Measurements from ENCODE around the gene CUBN. TPM values are rescaled to one million over a fixed set of nuclear protein-coding genes. Genes with fewer than 3 reads are reported as not detected.

Gene CUBN
- total and polyA plus RNA-seq, 4 donors: 5.1 to 10.6 (median 6.4) TPM

DNA sequence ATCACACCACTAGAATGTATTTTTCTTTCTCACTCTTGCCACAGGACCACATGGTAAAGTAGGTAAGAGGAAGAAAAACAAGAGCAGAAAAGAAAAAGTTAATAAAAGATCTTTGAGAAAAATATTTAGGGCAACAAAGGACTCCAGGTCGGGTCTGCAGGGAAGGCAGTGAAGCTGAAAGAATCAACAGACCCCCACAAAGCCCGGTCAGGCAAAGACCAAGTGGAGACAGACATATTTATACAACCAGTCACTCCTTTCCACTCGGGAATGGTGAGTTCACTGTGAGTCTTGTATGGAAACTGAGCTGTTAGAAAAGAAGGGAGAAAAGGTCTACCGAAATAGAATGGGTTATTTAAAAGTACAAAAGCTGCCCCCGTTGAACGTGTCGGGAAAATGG, 340.4 kb downstream of the CUBN start:
- peaks cover 3% of the 10 kb centered on the region for H3K4me1 ChIP-seq (ENCODE audit: control insufficient read depth, insufficient read depth, low read length)
- no peak overlapping the region for H3K27ac ChIP-seq (ENCODE audit: low read depth, low read length)
- H3K36me3 ChIP-seq (ENCODE audit: control insufficient read depth, insufficient read depth, low read length): no peaks in the 10 kb centered on the region
- H3K9me3 ChIP-seq (ENCODE audit: control insufficient read depth, insufficient read depth, low read length): no peaks in the 10 kb centered on the region
- DNase-seq (ENCODE audit: low read depth in 4 of 6, low spot score in 6 of 6): no peak
- H3K4me3 ChIP-seq (ENCODE audit: low read depth, low read length): no peak overlapping the region
- 69% methylated on average over 5 of the region's 7 CpGs for WGBS (ENCODE audit: insufficient coverage)
- no peaks in the 10 kb centered on the region for H3K27me3 ChIP-seq (ENCODE audit: control insufficient read depth, insufficient read depth, low read length)

DNA sequence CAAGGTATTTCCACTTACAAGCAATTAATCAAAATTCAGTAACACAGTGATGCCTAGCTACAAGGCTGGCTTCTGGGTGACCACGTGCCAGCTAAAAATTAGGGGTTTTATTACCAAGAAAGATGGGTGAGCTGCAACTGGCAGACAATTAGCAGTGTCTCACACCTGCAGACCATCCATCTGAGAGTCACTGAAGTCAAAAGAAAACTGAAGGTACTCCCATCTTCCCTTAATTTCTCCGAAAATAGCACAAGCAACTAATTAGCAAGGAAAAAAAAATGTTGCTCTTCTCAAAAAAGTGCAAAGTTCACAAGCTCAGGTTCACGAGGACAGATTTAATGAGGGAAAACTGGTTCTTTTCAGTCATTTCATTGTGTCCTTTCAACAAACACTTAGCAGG, 340.8 kb downstream of the CUBN start:
- no CpG with 5 or more reads among the region's 3 CpGs for WGBS (ENCODE audit: insufficient coverage)
- Histone ChIP-seq H3K4me1 (ENCODE audit: control insufficient read depth, insufficient read depth, low read length) (peaks cover 3% of the 10 kb centered on the region), H3K27me3 (ENCODE audit: control insufficient read depth, insufficient read depth, low read length) (no peaks in the 10 kb centered on the region), H3K9me3 (ENCODE audit: control insufficient read depth, insufficient read depth, low read length) (no peaks in the 10 kb centered on the region), H3K4me3 (ENCODE audit: low read depth, low read length) (no peak overlapping the region), H3K36me3 (ENCODE audit: control insufficient read depth, insufficient read depth, low read length) (no peaks in the 10 kb centered on the region), H3K27ac (ENCODE audit: low read depth, low read length) (no peak overlapping the region)
- DNase-seq (ENCODE audit: low read depth in 4 of 6, low spot score in 6 of 6): no peak

DNA sequence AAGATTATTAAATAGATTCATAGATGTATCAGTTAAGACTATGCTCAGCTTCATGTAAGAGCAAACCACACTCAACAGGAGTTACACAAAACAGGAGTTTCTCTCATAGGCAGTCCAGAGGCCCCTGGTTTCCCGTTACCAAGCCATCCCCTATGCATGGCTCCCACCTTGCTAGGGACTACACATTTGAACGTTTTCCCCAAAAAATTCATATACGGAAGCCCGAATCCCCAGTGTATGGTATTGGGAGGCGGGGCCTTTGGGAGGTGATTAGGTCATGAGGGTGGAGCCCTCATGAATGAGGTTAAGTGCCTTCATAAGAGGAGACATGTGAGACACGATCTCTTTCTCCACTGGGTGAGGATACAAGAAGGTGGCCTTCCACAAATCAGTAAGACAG, 341.5 kb downstream of the CUBN start:
- WGBS (ENCODE audit: insufficient coverage): 83% methylated on average over 1 of the region's 6 CpGs
- no peak overlapping the region for H3K27ac ChIP-seq (ENCODE audit: low read depth, low read length)

DNA sequence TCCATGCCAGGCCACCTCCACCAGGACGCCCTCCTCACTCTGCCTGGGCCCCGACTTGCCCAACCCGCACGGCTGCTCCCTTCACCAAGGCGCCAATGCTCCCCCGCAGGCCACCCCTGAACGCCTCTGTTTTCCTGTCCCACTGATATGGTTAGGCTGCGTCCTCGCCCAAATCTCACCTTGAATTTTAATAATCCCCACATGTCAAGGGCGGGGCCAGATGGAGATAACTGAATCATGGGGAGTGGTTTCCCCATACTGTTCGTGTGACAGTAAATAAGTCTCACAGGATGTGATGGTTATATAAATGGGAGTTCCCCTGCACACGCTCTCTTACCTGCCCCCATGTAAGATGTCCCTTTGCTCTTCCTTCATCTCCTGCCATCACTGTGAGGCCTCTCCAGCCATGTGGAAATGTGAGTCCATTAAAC, 342.2 kb downstream of the CUBN start:
- no peaks in the 10 kb centered on the region for H3K27me3 ChIP-seq (ENCODE audit: control insufficient read depth, insufficient read depth, low read length)
- DNase-seq (ENCODE audit: low read depth in 4 of 6, low spot score in 6 of 6): no peak
- no peaks in the 10 kb centered on the region for H3K36me3 ChIP-seq (ENCODE audit: control insufficient read depth, insufficient read depth, low read length)
- H3K4me1 ChIP-seq (ENCODE audit: control insufficient read depth, insufficient read depth, low read length): peaks cover 3% of the 10 kb centered on the region
- no peaks in the 10 kb centered on the region for H3K9me3 ChIP-seq (ENCODE audit: control insufficient read depth, insufficient read depth, low read length)
- H3K27ac ChIP-seq (ENCODE audit: low read depth, low read length): no peak overlapping the region
- H3K4me3 ChIP-seq (ENCODE audit: low read depth, low read length): no peak overlapping the region
- WGBS (ENCODE audit: insufficient coverage): 94% methylated on average over 4 of the region's 12 CpGs

More for the DNA sequence above, 341.5 kb downstream of the CUBN start:
- H3K9me3 ChIP-seq (ENCODE audit: control insufficient read depth, insufficient read depth, low read length): no peaks in the 10 kb centered on the region
- no peak for DNase-seq (ENCODE audit: low read depth in 4 of 6, low spot score in 6 of 6)
- no peak overlapping the region for H3K4me3 ChIP-seq (ENCODE audit: low read depth, low read length)
- H3K27me3 ChIP-seq (ENCODE audit: control insufficient read depth, insufficient read depth, low read length): no peaks in the 10 kb centered on the region
- no peaks in the 10 kb centered on the region for H3K36me3 ChIP-seq (ENCODE audit: control insufficient read depth, insufficient read depth, low read length)
- H3K4me1 ChIP-seq (ENCODE audit: control insufficient read depth, insufficient read depth, low read length): peaks cover 3% of the 10 kb centered on the region

DNA sequence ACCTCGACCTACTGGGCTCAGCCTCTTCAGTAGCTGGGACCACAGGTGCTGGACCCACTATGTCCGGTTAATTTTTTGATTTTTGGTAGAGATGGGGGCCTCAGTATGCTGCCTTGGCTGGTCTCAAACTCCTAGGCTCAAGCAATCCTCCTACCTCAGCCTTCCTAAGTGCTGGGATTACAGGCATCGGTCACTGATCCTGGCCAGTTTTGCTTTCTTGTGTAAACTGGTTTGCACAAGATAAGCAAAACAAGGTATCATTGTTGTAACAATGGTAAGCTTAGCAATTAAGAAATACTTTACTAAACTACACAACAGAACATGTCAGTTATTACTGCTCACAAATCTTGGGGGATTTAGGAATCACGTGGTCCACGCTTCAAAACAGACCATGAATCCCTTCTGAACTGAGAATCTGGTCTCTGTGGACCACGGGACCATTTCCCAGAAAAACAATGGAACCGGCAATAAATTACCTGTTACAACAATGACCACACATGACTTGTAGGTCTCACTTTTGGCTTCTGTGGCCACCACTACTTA, 349.2 kb downstream of the CUBN start:
- H3K4me1 ChIP-seq (ENCODE audit: control insufficient read depth, insufficient read depth, low read length): no peaks in the 10 kb centered on the region
- H3K4me3 ChIP-seq (ENCODE audit: low read depth, low read length): no peak overlapping the region
- no peaks in the 10 kb centered on the region for H3K27me3 ChIP-seq (ENCODE audit: control insufficient read depth, insufficient read depth, low read length)
- H3K36me3 ChIP-seq (ENCODE audit: control insufficient read depth, insufficient read depth, low read length): peaks cover 3% of the 10 kb centered on the region
- WGBS (ENCODE audit: insufficient coverage): 78% methylated on average over 5 of the region's 7 CpGs
- no peak overlapping the region for H3K27ac ChIP-seq (ENCODE audit: low read depth, low read length)
- no peaks in the 10 kb centered on the region for H3K9me3 ChIP-seq (ENCODE audit: control insufficient read depth, insufficient read depth, low read length)
- DNase-seq (ENCODE audit: low read depth in 4 of 6, low spot score in 6 of 6): no peak

DNA sequence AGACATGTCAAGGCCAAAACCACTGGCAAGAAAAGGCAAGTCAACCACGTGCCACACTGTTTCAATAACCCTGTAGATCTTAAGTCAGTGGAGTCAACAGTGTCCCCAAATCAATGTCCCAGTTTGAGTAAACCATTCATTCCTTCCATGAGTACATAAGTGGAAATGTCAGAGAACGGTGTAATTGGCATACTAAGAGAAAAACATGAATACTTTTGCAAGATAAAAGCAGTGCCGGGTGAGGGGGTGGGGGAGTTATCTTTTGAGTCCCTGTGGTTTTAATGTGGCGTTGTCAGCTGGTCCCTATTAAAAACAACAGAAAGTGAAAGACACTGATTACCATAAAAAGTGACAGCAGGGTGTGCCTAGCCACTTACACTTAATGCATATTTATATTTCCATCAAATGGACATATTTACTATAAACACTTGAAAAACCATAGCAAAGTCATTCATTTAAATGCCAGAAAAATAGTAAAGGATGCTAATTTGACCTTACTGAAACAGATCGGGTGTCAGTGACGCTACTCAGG, 350.2 kb downstream of the CUBN start:
- Histone ChIP-seq H3K4me1 (ENCODE audit: control insufficient read depth, insufficient read depth, low read length) (no peaks in the 10 kb centered on the region), H3K27ac (ENCODE audit: low read depth, low read length) (no peak overlapping the region), H3K9me3 (ENCODE audit: control insufficient read depth, insufficient read depth, low read length) (no peaks in the 10 kb centered on the region), H3K36me3 (ENCODE audit: control insufficient read depth, insufficient read depth, low read length) (peaks cover 3% of the 10 kb centered on the region), H3K27me3 (ENCODE audit: control insufficient read depth, insufficient read depth, low read length) (no peaks in the 10 kb centered on the region), H3K4me3 (ENCODE audit: low read depth, low read length) (no peak overlapping the region)
- 59% methylated on average over 4 of the region's 6 CpGs for WGBS (ENCODE audit: insufficient coverage)
- peak in 1 of 6 donors; percentile 83 for DNase-seq (ENCODE audit: low read depth in 4 of 6, low spot score in 6 of 6)

DNA sequence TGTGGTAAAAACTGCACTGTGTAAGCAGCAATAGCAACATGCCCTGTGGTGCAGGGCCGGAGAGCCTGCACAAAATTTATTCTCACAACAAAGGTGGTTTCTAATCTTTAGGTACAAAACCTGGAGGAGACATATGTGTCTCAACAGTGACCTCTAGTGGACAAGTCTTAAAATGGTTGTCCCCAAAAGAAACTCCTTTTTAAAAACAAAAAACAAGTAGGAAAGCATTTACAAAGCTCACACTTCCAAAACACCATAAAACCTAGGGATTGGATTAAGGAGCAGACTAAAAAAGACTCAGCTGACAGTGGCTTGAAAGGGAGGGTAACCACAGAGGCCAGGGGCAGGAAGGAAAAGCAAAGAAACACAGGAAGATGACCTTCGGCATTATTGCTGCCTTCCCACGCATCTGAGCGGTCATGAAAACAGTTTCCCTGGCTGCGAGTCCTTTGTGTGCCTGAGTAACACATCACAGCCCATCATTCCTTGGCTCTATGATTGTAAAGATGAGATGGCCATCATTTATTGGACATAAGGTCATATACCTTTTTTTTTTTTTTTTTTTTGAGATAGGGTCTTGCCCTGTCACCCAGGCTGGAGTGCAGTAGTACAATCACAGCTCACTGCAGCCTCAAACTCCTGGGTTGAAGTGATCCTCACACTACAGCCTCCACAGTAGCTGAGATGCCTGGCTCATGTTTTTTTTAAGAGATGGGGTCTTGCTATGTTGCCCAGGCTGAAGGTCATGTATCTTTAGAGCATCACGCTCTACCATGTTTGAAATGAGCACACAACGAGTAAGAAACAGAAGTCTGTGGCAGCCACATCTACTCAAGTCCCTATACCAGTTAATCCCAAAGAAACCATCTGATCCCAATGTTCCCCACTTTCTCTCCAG, 351.9 kb downstream of the CUBN start:
- WGBS (ENCODE audit: insufficient coverage): 100% methylated on average over 1 of the region's 7 CpGs
- H3K4me1 ChIP-seq (ENCODE audit: control insufficient read depth, insufficient read depth, low read length): no peaks in the 10 kb centered on the region
- DNase-seq (ENCODE audit: low read depth in 4 of 6, low spot score in 6 of 6): peak; percentile 38 to 95 (median 52)
- H3K36me3 ChIP-seq (ENCODE audit: control insufficient read depth, insufficient read depth, low read length): peaks cover 3% of the 10 kb centered on the region
- no peaks in the 10 kb centered on the region for H3K27me3 ChIP-seq (ENCODE audit: control insufficient read depth, insufficient read depth, low read length)
- H3K9me3 ChIP-seq (ENCODE audit: control insufficient read depth, insufficient read depth, low read length): no peaks in the 10 kb centered on the region
- no peak overlapping the region for H3K4me3 ChIP-seq (ENCODE audit: low read depth, low read length)
- H3K27ac ChIP-seq (ENCODE audit: low read depth, low read length): no peak overlapping the region

DNA sequence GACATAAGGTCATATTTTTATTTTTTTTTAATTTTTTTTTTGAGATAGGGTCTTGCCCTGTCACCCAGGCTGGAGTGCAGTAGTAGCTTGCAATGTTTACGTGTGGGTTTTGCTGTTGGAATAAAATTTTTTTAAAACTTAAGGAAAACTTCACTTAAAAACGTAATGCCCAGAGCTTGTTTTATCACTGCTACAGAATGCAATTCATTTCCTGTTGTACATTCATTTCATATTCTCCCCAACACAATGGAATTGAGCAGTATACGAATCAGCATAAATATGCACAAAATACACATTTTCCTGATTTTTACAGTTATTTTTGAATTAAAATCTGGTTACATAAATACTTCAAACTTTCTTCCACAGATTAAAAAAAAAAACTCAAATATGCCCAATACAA, 352.7 kb downstream of the CUBN start:
- Histone ChIP-seq H3K27ac (ENCODE audit: low read depth, low read length) (no peak overlapping the region), H3K9me3 (ENCODE audit: control insufficient read depth, insufficient read depth, low read length) (no peaks in the 10 kb centered on the region), H3K36me3 (ENCODE audit: control insufficient read depth, insufficient read depth, low read length) (peaks cover 3% of the 10 kb centered on the region), H3K4me1 (ENCODE audit: control insufficient read depth, insufficient read depth, low read length) (no peaks in the 10 kb centered on the region), H3K27me3 (ENCODE audit: control insufficient read depth, insufficient read depth, low read length) (no peaks in the 10 kb centered on the region), H3K4me3 (ENCODE audit: low read depth, low read length) (no peak overlapping the region)
- no peak for DNase-seq (ENCODE audit: low read depth in 4 of 6, low spot score in 6 of 6)
- WGBS (ENCODE audit: insufficient coverage): no CpG with 5 or more reads among the region's 3 CpGs
